Stimulated activated CD4-positive, alpha-beta T cell treated with anti-CD3 and anti-CD28 coated beads, TNF-alpha, amount 100 ng/mL, for 4 hours (primary cell): ENCODE results near the gene DAAM1.

Experiments
- DNase-seq, 3 experiments: peaks; one replicate each; pipeline ENCODE4 v3.0.0-alpha.2; 2020; ENCODE audit warnings: low read depth in 3 of 3

Gene DAAM1

GRCh38 chr14:59362513-59362912, 174.0 kb downstream of the DAAM1 start:
- DNase-seq, result no peak

GRCh38 chr14:59363531-59364226, 175.2 kb downstream of the DAAM1 start:
- no peak for DNase-seq

GRCh38 chr14:59370158-59370742, 181.8 kb downstream of the DAAM1 start:
- DNase-seq, result no peak

- DNase-seq, result no peak
These were observed 183.3 kb downstream of the DAAM1 start for GRCh38 chr14:59371771-59372170.

GRCh38 chr14:59374048-59374447, 185.6 kb downstream of the DAAM1 start:
- DNase-seq, result no peak

GRCh38 chr14:59376686-59377085, 188.2 kb downstream of the DAAM1 start:
- no peak for DNase-seq

GRCh38 chr14:59377491-59377890, 189.0 kb downstream of the DAAM1 start:
- no peak for DNase-seq

GRCh38 chr14:59377991-59378601, 189.6 kb downstream of the DAAM1 start:
- DNase-seq, result no peak

- DNase-seq, result no peak
These were observed 201.5 kb downstream of the DAAM1 start for GRCh38 chr14:59389936-59390335.

- DNase-seq, result no peak
These were observed 202.9 kb downstream of the DAAM1 start for GRCh38 chr14:59391388-59391787.

GRCh38 chr14:59394268-59394667, 205.8 kb downstream of the DAAM1 start:
- no peak for DNase-seq

GRCh38 chr14:59395672-59396071, 207.2 kb downstream of the DAAM1 start:
- no peak for DNase-seq

GRCh38 chr14:59398841-59399240, 210.4 kb downstream of the DAAM1 start:
- DNase-seq, result no peak

GRCh38 chr14:59406454-59407245, 218.2 kb downstream of the DAAM1 start:
- no peak for DNase-seq

- no peak for DNase-seq
These were observed 219.0 kb downstream of the DAAM1 start for GRCh38 chr14:59407246-59408010.

- DNase-seq, result no peak
These were observed 227.6 kb downstream of the DAAM1 start for GRCh38 chr14:59415836-59416602.

- no peak for DNase-seq
These were observed 228.8 kb downstream of the DAAM1 start for GRCh38 chr14:59417311-59417710.

- no peak for DNase-seq
These were observed 230.8 kb downstream of the DAAM1 start for GRCh38 chr14:59419303-59419702.
